Omental fat pad (tissue), 4 donors: ENCODE measurements around the gene CDC42EP2. TPM values are rescaled to one million over a fixed set of nuclear protein-coding genes. Genes with fewer than 3 reads are reported as not detected.

Experiments
- ATAC-seq: fragments of 150-250 bp; one replicate; pipeline ENCODE4 v1.9.1; 2016; ENCODE audit warnings: mild to moderate bottlenecking, moderate library complexity; ENCODE audit not compliant: low FRiP score
- DNase-seq: peaks from one replicate; pipeline ENCODE4 v3.0.0-alpha.2; 2019; ENCODE audit warnings: low spot score
- total RNA-seq, 4 donors: library from RNA; depleted of rRNA; stranded (reverse); fragments of >200 nt; gene quantifications; one replicate each; pipeline ENCODE4 v1.1.0, GENCODE V29; 2016
- TF ChIP-seq, protein P1 (sequence below), 3 donors: fragments of 450-650 bp; IDR thresholded peaks; one replicate each; pipeline ENCODE4 v1.5.1; 2016 to 2017; ENCODE audit warnings: antibody characterized with exemption in 3 of 3, mild to moderate bottlenecking in 3 of 3, moderate library complexity in 2 of 3

Gene CDC42EP2
- total RNA-seq, 4 donors from 2014 or later: 44.0 to 120 (median 68.6) TPM

DNA sequence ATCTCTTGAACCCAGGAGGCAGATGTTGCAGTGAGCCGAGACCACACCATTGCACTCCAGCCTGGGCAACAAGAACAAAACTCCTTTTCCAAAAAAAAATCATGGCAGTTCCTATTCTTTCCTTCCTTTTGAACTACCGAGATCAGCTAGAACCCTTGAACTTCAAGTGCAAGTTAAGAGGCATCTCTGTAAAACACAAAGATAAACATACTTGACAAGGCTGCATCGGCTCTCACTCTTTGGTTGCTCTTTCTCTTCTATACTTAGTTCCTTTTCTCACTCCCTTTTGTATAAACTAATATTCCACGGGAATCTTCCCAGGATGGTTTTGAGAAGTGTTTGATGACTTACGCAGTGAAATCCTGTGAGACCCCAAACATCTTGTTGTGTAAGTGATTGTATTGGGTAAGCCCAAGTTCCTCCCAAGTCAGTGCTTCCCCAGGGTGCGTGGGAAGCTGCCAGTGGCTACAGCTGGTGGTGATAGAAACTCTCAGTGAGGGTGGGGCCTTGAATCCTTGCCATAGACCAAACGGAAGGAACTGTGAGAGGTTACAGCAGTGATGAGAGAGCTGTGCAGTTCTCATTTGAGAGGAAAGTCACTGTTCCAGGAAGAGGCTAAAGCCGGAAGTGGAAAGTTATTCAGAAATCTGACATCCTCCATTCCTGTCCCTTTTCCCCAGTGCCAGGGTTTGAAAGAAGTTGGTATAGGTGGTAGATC is 24.1 kb upstream of the CDC42EP2 start:
- TF ChIP-seq, protein P1, sequence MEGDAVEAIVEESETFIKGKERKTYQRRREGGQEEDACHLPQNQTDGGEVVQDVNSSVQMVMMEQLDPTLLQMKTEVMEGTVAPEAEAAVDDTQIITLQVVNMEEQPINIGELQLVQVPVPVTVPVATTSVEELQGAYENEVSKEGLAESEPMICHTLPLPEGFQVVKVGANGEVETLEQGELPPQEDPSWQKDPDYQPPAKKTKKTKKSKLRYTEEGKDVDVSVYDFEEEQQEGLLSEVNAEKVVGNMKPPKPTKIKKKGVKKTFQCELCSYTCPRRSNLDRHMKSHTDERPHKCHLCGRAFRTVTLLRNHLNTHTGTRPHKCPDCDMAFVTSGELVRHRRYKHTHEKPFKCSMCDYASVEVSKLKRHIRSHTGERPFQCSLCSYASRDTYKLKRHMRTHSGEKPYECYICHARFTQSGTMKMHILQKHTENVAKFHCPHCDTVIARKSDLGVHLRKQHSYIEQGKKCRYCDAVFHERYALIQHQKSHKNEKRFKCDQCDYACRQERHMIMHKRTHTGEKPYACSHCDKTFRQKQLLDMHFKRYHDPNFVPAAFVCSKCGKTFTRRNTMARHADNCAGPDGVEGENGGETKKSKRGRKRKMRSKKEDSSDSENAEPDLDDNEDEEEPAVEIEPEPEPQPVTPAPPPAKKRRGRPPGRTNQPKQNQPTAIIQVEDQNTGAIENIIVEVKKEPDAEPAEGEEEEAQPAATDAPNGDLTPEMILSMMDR (IDR thresholded peaks at IDR 0.05): no peak
- ATAC-seq (peak; percentile 92), DNase-seq (peak; percentile 85)

DNA sequence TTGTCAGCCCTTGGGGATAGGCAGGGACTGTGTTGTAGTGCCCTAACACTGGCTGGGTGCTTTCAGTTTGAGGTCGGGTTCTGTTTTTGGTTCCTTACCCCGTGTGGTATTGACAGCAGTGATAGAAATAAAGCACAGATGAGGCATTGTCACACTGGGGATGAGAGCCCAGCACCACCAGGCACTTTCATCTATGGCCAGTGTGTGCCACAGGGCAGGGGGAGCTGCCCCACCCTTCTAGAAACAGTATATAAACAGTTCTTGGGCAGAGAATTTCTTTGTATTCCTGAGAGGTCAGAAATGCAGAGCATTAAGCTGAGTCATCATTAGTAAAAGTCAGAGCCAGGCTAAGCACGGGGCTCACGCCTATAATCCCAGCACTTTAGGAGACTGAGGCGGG is 23.1 kb upstream of the CDC42EP2 start:
- ATAC-seq (peak; percentile 68), DNase-seq (no peak)
- TF ChIP-seq, protein P1 (IDR thresholded peaks at IDR 0.05): no peak

DNA sequence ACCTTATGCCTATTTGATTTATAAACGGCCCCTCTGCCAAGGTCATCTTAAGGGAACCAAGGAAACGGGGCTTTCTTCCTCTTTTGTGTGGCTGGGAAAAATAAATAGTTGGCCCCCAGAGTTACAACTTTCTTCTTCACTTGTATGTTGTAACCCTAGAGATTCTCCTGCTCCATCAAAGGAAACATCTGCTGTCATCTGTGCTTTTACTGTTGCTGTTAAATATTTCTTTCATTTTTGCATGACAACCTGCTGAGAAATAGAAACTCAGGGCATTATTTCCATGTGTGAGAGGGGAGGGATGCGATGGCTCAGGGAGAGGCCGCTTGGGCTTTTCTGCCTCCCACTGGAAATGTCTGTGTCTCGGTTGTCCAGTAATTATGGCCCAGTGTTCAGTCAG is 21.8 kb upstream of the CDC42EP2 start:
- TF ChIP-seq, protein P1 (IDR thresholded peaks at IDR 0.05): no peak
- DNase-seq (no peak), ATAC-seq (no peak)

DNA sequence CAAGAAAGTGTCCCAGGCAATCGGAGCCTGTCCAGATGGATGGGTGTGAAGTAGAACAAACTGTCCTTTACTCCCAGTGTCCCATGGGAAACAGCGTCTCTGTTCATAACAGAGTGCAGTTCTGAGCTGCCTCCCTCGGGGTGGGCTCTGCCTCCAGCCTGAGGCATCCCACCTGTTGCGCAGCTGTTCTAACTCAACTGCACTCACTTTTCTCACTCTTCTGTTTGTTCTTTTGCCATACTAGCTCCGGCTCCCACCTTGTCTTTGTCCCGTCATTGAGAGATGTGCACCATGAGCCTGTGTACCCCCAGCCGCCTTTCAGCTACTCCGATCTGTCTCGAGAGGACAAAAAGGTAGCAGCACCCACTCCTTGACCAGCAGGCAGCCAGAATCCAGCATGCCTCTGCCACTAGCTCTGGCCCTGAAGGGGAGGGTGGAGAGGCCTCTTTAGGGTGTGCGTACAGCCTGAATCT is 20.7 kb upstream of the CDC42EP2 start:
- DNase-seq (no peak), ATAC-seq (no peak)
- TF ChIP-seq, protein P1 (IDR thresholded peaks at IDR 0.05): no peak

DNA sequence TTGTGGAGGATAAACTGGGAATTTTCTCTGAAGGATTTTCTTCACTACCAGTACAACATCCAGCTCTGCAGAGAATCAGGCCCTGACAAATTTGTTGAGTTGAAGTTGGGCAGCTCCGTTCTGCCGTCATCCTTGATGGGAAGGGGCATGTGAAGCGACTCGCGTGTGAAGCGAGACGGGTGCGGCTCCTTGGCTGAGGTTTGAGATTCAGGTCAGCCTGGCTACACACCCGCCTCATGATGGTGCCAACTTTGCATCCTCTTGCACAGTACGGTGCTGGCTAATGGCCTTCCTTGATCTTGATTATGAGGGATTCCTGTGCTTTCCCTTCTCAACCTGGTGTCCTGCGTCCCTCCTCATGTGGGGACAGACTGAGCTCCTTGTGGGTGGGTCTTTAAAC is 19.7 kb upstream of the CDC42EP2 start:
- no peak for DNase-seq

DNA sequence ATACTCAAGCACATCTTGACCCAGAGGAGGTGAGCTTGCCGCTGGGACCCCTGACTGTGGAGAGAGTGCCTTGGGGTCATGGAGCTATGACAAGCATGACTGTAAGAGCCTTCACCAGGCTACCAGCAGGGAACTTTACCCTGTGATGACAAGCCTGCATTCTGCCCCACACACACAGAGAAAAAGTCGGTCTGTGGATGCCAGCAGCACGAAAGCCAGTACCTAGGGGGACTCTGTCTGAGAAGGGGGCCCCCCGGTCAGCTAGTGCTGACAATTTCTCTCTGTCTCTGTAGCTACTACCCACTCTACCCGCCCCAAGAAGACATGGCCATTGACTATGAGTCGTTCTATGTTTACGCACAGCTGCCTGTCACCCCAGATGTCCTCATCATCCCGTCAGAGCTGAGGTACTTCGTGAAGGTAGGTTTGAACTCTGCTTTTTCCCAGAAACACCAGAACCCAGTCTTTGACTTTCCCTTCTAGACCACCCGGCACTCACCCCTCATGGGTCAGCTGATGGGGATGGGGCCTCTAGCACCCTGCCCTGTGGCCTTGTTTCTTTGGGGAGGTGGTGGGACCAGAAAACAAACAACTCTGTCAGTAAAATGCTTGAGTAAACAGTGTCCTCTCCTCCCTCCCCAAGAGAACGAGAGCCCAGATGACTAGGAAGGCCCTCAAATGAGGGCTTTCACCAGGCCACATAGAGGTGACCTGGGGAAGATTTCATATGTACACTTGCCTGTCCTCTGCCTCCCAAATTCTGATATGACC is 18.9 kb upstream of the CDC42EP2 start:
- ATAC-seq (no peak), DNase-seq (no peak)

More for the DNA sequence above, 19.7 kb upstream of the CDC42EP2 start:
- ATAC-seq: no peak
- TF ChIP-seq, protein P1 (IDR thresholded peaks at IDR 0.05): no peak

More for the DNA sequence above, 18.9 kb upstream of the CDC42EP2 start:
- TF ChIP-seq, protein P1 (IDR thresholded peaks at IDR 0.05): no peak
